DMS114 treated with DMSO at 0.1 percent for 48 hours (cell line): ENCODE data around the gene LSM12.

Experiments
- DNase-seq: peaks from one replicate; lab custom pipeline; 2025; ENCODE audit not compliant: unreplicated experiment; lab: John Stamatoyannopoulos, UW

Gene LSM12

GRCh38 chr17:43988301-43988700, 78.2 kb downstream of the LSM12 start:
- DNase-seq: no peak

GRCh38 chr17:43987131-43988021, 79.1 kb downstream of the LSM12 start:
- DNase-seq: no peak

GRCh38 chr17:43986225-43986981, 80.1 kb downstream of the LSM12 start:
- no peak for DNase-seq

GRCh38 chr17:43984521-43984920, 82.0 kb downstream of the LSM12 start:
- no peak for DNase-seq
